GM12891 (cell line): ENCODE results near the gene IRF1.
A peak's percentile ranks its signal among the peaks of the same experiment; 100 is the strongest.

Experiments used
- DNase-seq: peaks from one replicate; pipeline ENCODE4 v3.0.0; 2011; ENCODE audit warnings: low spot score; ENCODE audit not compliant: insufficient read length
- FAIRE-seq: peaks from 2 replicates; lab custom pipeline; 2011; peaks lifted over from hg19 to GRCh38; lab: Jason Lieb, UNC
- PAX5 ChIP-seq: IDR thresholded peaks from 2 replicates; pipeline ENCODE4 v1.6.1; 2011; ENCODE audit warnings: low read length, moderate library complexity, mild to moderate bottlenecking; ENCODE audit not compliant: insufficient read depth, severe bottlenecking
- POLR2A ChIP-seq: IDR thresholded peaks from 2 replicates; pipeline ENCODE4 v1.6.1; 2011; ENCODE audit warnings: low read depth, low read length, control low read depth
- POLR2AphosphoS5 ChIP-seq: IDR thresholded peaks from 2 replicates; pipeline ENCODE4 v1.6.1; 2011; ENCODE audit warnings: low read depth, low read length, control low read depth
- POU2F2 ChIP-seq: IDR thresholded peaks from 2 replicates; pipeline ENCODE4 v1.6.1; 2011; ENCODE audit warnings: low read depth, mild to moderate bottlenecking, control low read depth, low read length, moderate library complexity
- SPI1 ChIP-seq: IDR thresholded peaks from 2 replicates; pipeline ENCODE4 v1.6.1; 2011; ENCODE audit warnings: low read depth, low read length, control low read depth
- TAF1 ChIP-seq: IDR thresholded peaks from 2 replicates; pipeline ENCODE4 v1.6.1; 2011; ENCODE audit warnings: low read depth, low read length, control low read depth

Gene IRF1

GRCh38 chr5:132510076-132510475 is 19.5 kb upstream of the IRF1 start:
- DNase-seq (no peak), FAIRE-seq (no peak)
- no peak for TF ChIP-seq TAF1
- no peak for TF ChIP-seq POLR2A
- no peak for TF ChIP-seq POLR2AphosphoS5
- no peak for TF ChIP-seq POU2F2
- no peak for TF ChIP-seq SPI1
- TF ChIP-seq PAX5 = no peak

- FAIRE-seq = peak; percentile 94
- TF ChIP-seq SPI1 = no peak
- no peak for TF ChIP-seq POLR2AphosphoS5
- no peak for TF ChIP-seq TAF1
- TF ChIP-seq POU2F2 = no peak
- TF ChIP-seq PAX5 = no peak
- DNase-seq = no peak
Observed at GRCh38 chr5:132506094-132506692, 15.6 kb upstream of the IRF1 start.

GRCh38 chr5:132505641-132506040 is 15.1 kb upstream of the IRF1 start:
- DNase-seq (no peak), FAIRE-seq (no peak)
- TF ChIP-seq PAX5 = no peak

GRCh38 chr5:132504746-132505145 is 14.2 kb upstream of the IRF1 start:
- TF ChIP-seq SPI1 (no peak), POLR2AphosphoS5 (no peak), POU2F2 (no peak), POLR2A (no peak), TAF1 (no peak), PAX5 (no peak)
- FAIRE-seq (no peak), DNase-seq (no peak)

- no peak for DNase-seq
- FAIRE-seq = no peak
- TF ChIP-seq SPI1 = no peak
- TF ChIP-seq PAX5 = no peak
- no peak for TF ChIP-seq TAF1
- no peak for TF ChIP-seq POLR2A
Observed at GRCh38 chr5:132503244-132503643, 12.7 kb upstream of the IRF1 start.

GRCh38 chr5:132501961-132502931 is 11.7 kb upstream of the IRF1 start:
- DNase-seq (no peak), FAIRE-seq (peak; percentile 50)
- TF ChIP-seq POLR2AphosphoS5 (no peak), PAX5 (no peak), SPI1 (no peak), POU2F2 (no peak), TAF1 (no peak), POLR2A (no peak)

- no peak for TF ChIP-seq POU2F2
- TF ChIP-seq PAX5 = no peak
- no peak for TF ChIP-seq POLR2A
- TF ChIP-seq TAF1 = no peak
- no peak for TF ChIP-seq SPI1
- no peak for TF ChIP-seq POLR2AphosphoS5
- DNase-seq = no peak
Observed at GRCh38 chr5:132501629-132501956, 11.0 kb upstream of the IRF1 start.

GRCh38 chr5:132500931-132501628 is 10.5 kb upstream of the IRF1 start:
- FAIRE-seq = peak; percentile 72
- DNase-seq = no peak
- TF ChIP-seq TAF1 (no peak), POLR2A (no peak), POLR2AphosphoS5 (no peak), SPI1 (no peak), PAX5 (no peak), POU2F2 (no peak)

More at GRCh38 chr5:132501629-132501956, 11.0 kb upstream of the IRF1 start:
- FAIRE-seq = no peak

GRCh38 chr5:132500244-132500930 is 9.8 kb upstream of the IRF1 start:
- no peak for DNase-seq
- TF ChIP-seq POU2F2 (no peak), PAX5 (no peak), POLR2A (no peak)
- FAIRE-seq = no peak
